Tibial artery (tissue), 4 donors: ENCODE results near the gene RPS29.
"Not testable (repeated sequence)": the region's sequence is repeated elsewhere in the genome, so short reads cannot be mapped to it uniquely, and the experiment has no call there.

ENCODE experiments used
- DNase-seq, 2 donors: peaks; one replicate each; pipeline ENCODE4 v3.0.0-alpha.2; 2019
- H3K27ac ChIP-seq, 2 donors: fragments of 200-600 bp; sonication (generic) in 1 of 2; 1 replicate in 1 of 2; 2 replicates in 1 of 2; pipeline ENCODE4 v1.5.1; 2018 to 2019; ENCODE audit warnings: mild to moderate bottlenecking in 1 of 2
- H3K27me3 ChIP-seq, 2 donors: fragments of 200-600 bp; sonication (generic) in 1 of 2; one replicate each; pipeline versions ENCODE4 v1.5.1 to v1.6.0; 2016 to 2019
- H3K36me3 ChIP-seq, 3 donors: fragments of 200-600 bp; sonication (generic) in 2 of 3; one replicate each; pipeline ENCODE4 v1.5.1; 2016 to 2019; ENCODE audit warnings: mild to moderate bottlenecking in 2 of 3
- H3K4me1 ChIP-seq, 4 donors: fragments of 200-600 bp; sonication (generic) in 2 of 4; 1 replicate in 3 of 4; 2 replicates in 1 of 4; pipeline ENCODE4 v1.5.1; 2016 to 2019
- H3K4me3 ChIP-seq, 2 donors: fragments of 200-600 bp; sonication (generic) in 1 of 2; 1 replicate in 1 of 2; 2 replicates in 1 of 2; pipeline ENCODE4 v1.5.1; 2018 to 2019; ENCODE audit warnings: mild to moderate bottlenecking in 2 of 2
- H3K9me3 ChIP-seq, 3 donors: fragments of 200-600 bp; sonication (generic) in 1 of 3; one replicate each; pipeline ENCODE4 v1.5.1; 2016 to 2019
- CTCF ChIP-seq, 2 experiments: fragments of 200-600 bp in 1 of 2; fragments of 450-650 bp in 1 of 2; IDR thresholded peaks; one replicate each; pipeline ENCODE4 v1.5.1; 2017 to 2019; ENCODE audit warnings: antibody characterized with exemption in 2 of 2, mild to moderate bottlenecking in 1 of 2, moderate library complexity in 1 of 2
- intact Hi-C: fragments of 100-400 bp; cut with DNase I; formaldehyde crosslinking; loops from one replicate; pipeline ENCODE4 v1.15.0; 2023; ENCODE audit warnings: low total_unique reads

Gene RPS29

GRCh38 chr14:49623387-49623786 lies 37.2 kb upstream of the RPS29 start:
- H3K36me3 ChIP-seq = peaks cover 4 to 26% (median 10%) of the 10 kb centered on the region in 3 donors
- no peaks in the 10 kb centered on the region for H3K9me3 ChIP-seq
- H3K4me1 ChIP-seq = peaks cover 0 to 47% (median 22%) of the 10 kb centered on the region in 4 donors
- H3K27ac ChIP-seq = no peak overlapping the region
- H3K4me3 ChIP-seq = no peak overlapping the region
- intact Hi-C loops = no loop called here
- no peaks in the 10 kb centered on the region for H3K27me3 ChIP-seq
- no peak for TF ChIP-seq CTCF (IDR thresholded peaks at IDR 0.05)
- no peak for DNase-seq

GRCh38 chr14:49622022-49622607 lies 35.9 kb upstream of the RPS29 start:
- no peaks in the 10 kb centered on the region for H3K27me3 ChIP-seq
- peaks cover 16 to 34% (median 18%) of the 10 kb centered on the region in 3 donors for H3K36me3 ChIP-seq
- no peak for TF ChIP-seq CTCF (IDR thresholded peaks at IDR 0.05)
- H3K4me3 ChIP-seq = peak overlapping the region; percentile 83 to 98
- intact Hi-C loops = no loop called here
- no peaks in the 10 kb centered on the region for H3K9me3 ChIP-seq
- peaks cover 0 to 50% (median 22%) of the 10 kb centered on the region in 4 donors for H3K4me1 ChIP-seq
- peak overlapping the region in 1 of 2 donors; percentile 90 for H3K27ac ChIP-seq
- no peak for DNase-seq

- intact Hi-C loops = no loop called here
- H3K4me1 ChIP-seq = peaks cover 0 to 50% (median 22%) of the 10 kb centered on the region in 4 donors
- DNase-seq = peak; percentile 72 to 87
Measured at GRCh38 chr14:49621114-49621881, 35.1 kb upstream of the RPS29 start.

GRCh38 chr14:49620182-49621113 lies 34.3 kb upstream of the RPS29 start, which contains the start of the genes MGAT2 and RPL36AL:
Gene MGAT2 (plus strand): TSS chr14:49620799. CDS start chr14:49621269, 470 bp downstream.
Gene RPL36AL (minus strand): TSS chr14:49620626. CDS start chr14:49619104, 1,522 bp downstream.
- Histone ChIP-seq H3K27me3 (no peaks in the 10 kb centered on the region), H3K27ac (peak within 1 kb of the TSS; percentile 90 to 95), H3K36me3 (peaks cover 18 to 29% (median 21%) of the 10 kb centered on the region in 3 donors), H3K9me3 (no peaks in the 10 kb centered on the region), H3K4me3 (peak within 1 kb of the TSS; percentile 83 to 98), H3K4me1 (peaks cover 0 to 50% (median 22%) of the 10 kb centered on the region in 4 donors)
- intact Hi-C loops = no loop called here
- DNase-seq = peak; percentile 97 to 99
- TF ChIP-seq CTCF (IDR thresholded peaks at IDR 0.05) = peak; percentile 7 to 45

More at GRCh38 chr14:49621114-49621881, 35.1 kb upstream of the RPS29 start:
- peaks cover 18 to 30% (median 22%) of the 10 kb centered on the region in 3 donors for H3K36me3 ChIP-seq
- no peaks in the 10 kb centered on the region for H3K9me3 ChIP-seq
- no peaks in the 10 kb centered on the region for H3K27me3 ChIP-seq
- TF ChIP-seq CTCF (IDR thresholded peaks at IDR 0.05) = no peak
- peak overlapping the region; percentile 90 to 95 for H3K27ac ChIP-seq
- peak overlapping the region; percentile 83 to 98 for H3K4me3 ChIP-seq

- DNase-seq = no peak
- Histone ChIP-seq H3K4me3 (peak overlapping the region; percentile 83 to 98), H3K4me1 (peaks cover 0 to 50% (median 22%) of the 10 kb centered on the region in 4 donors), H3K27me3 (no peaks in the 10 kb centered on the region), H3K9me3 (no peaks in the 10 kb centered on the region), H3K27ac (peak overlapping the region; percentile 90 to 95), H3K36me3 (peaks cover 18 to 31% (median 19%) of the 10 kb centered on the region in 3 donors)
- intact Hi-C loops = no loop called here
- TF ChIP-seq CTCF (IDR thresholded peaks at IDR 0.05) = no peak
Measured at GRCh38 chr14:49619730-49620129, 33.5 kb upstream of the RPS29 start.

- peaks cover 18 to 31% (median 19%) of the 10 kb centered on the region in 3 donors for H3K36me3 ChIP-seq
- peak overlapping the region; percentile 83 to 98 for H3K4me3 ChIP-seq
- H3K9me3 ChIP-seq, DNase-seq, intact Hi-C loops, H3K27me3 ChIP-seq: not testable (repeated sequence)
- H3K4me1 ChIP-seq = peaks cover 0 to 47% (median 22%) of the 10 kb centered on the region in 4 donors
- peak overlapping the region; percentile 90 to 95 for H3K27ac ChIP-seq
Measured at GRCh38 chr14:49619273-49619672, 33.1 kb upstream of the RPS29 start.
